Peyer's patch (tissue), 4 donors: Measurements from ENCODE around the gene CES5A. TPM values are rescaled to one million over a fixed set of nuclear protein-coding genes. Genes with fewer than 3 reads are reported as not detected.
"Not testable (repeated sequence)": the region's sequence is repeated elsewhere in the genome, so short reads cannot be mapped to it uniquely, and the experiment has no call there.

Experiments
- DNase-seq, 3 donors: peaks; one replicate each; pipeline ENCODE4 v3.0.0-alpha.2; 2017 to 2019
- H3K27ac ChIP-seq, 4 donors: fragments of 200-600 bp; sonication (generic); one replicate each; pipeline ENCODE4 v1.5.1; 2016 to 2019
- H3K27me3 ChIP-seq, 2 donors: fragments of 200-600 bp; sonication (generic); one replicate each; pipeline ENCODE4 v1.5.1; 2019
- H3K36me3 ChIP-seq, 3 donors: fragments of 200-600 bp; sonication (generic); one replicate each; pipeline ENCODE4 v1.5.1; 2016 to 2019
- H3K4me1 ChIP-seq, 4 donors: fragments of 200-600 bp; sonication (generic); one replicate each; pipeline ENCODE4 v1.5.1; 2016 to 2019
- H3K4me3 ChIP-seq, 4 donors: fragments of 200-600 bp; sonication (generic); 1 replicate in 3 of 4; 2 replicates in 1 of 4; pipeline ENCODE4 v1.5.1; 2016 to 2019; ENCODE audit warnings: mild to moderate bottlenecking in 1 of 4
- H3K9me3 ChIP-seq, 4 donors: fragments of 200-600 bp; sonication (generic); one replicate each; pipeline ENCODE4 v1.5.1; 2016 to 2019; ENCODE audit warnings: mild to moderate bottlenecking in 1 of 4
- CTCF ChIP-seq, 6 experiments: fragments of 450-650 bp in 4 of 6; fragments of 200-600 bp in 2 of 6; sonication (generic) in 1 of 6; IDR thresholded peaks; one replicate each; pipeline ENCODE4 v1.5.1; 2017 to 2019; ENCODE audit warnings: antibody characterized with exemption in 6 of 6, mild to moderate bottlenecking in 3 of 6, moderate library complexity in 1 of 6
- POLR2A ChIP-seq, 2 donors: fragments of 450-650 bp; IDR thresholded peaks; one replicate each; pipeline ENCODE4 v1.5.1; 2017; ENCODE audit warnings: antibody characterized with exemption in 2 of 2, mild to moderate bottlenecking in 2 of 2, moderate library complexity in 2 of 2
- total RNA-seq, 4 donors: library from RNA; depleted of rRNA; stranded (reverse); fragments of >200 nt; gene quantifications; one replicate each; pipeline ENCODE4 v1.1.0, GENCODE V29; 2016

The CES5A gene
- total RNA-seq, 4 donors from 2014 or later = not detected

- H3K4me3 ChIP-seq = no peak overlapping the region
- DNase-seq = peak in 1 of 3 donors; percentile 52
- no peak overlapping the region for H3K27ac ChIP-seq
Observed at GRCh38 chr16:55842369-55843104, 32.6 kb downstream of the CES5A start.

GRCh38 chr16:55839115-55839514, 36.1 kb downstream of the CES5A start:
- H3K36me3 ChIP-seq = no peaks in the 10 kb centered on the region
- H3K9me3 ChIP-seq = no peaks in the 10 kb centered on the region
- H3K27me3 ChIP-seq = no peaks in the 10 kb centered on the region
- no peak overlapping the region for H3K27ac ChIP-seq
- no peak for TF ChIP-seq POLR2A (IDR thresholded peaks at IDR 0.05)
- H3K4me1 ChIP-seq = no peaks in the 10 kb centered on the region
- DNase-seq = no peak
- H3K4me3 ChIP-seq = no peak overlapping the region

More at GRCh38 chr16:55842369-55843104, 32.6 kb downstream of the CES5A start:
- Histone ChIP-seq H3K36me3 (no peaks in the 10 kb centered on the region), H3K4me1 (no peaks in the 10 kb centered on the region), H3K27me3 (no peaks in the 10 kb centered on the region), H3K9me3 (no peaks in the 10 kb centered on the region)
- TF ChIP-seq CTCF (IDR thresholded peaks at IDR 0.05) (peak; percentile 30 to 78 (median 72)), POLR2A (IDR thresholded peaks at IDR 0.05) (no peak)

- no peak for DNase-seq
- Histone ChIP-seq H3K4me3 (no peak overlapping the region), H3K27ac (no peak overlapping the region), H3K4me1 (no peaks in the 10 kb centered on the region), H3K9me3 (no peaks in the 10 kb centered on the region), H3K27me3 (no peaks in the 10 kb centered on the region), H3K36me3 (no peaks in the 10 kb centered on the region)
- TF ChIP-seq POLR2A (IDR thresholded peaks at IDR 0.05) = no peak
- no peak for TF ChIP-seq CTCF (IDR thresholded peaks at IDR 0.05)
Observed at GRCh38 chr16:55836158-55836611, 39.0 kb downstream of the CES5A start.

GRCh38 chr16:55835581-55835980, 39.6 kb downstream of the CES5A start:
- TF ChIP-seq POLR2A (IDR thresholded peaks at IDR 0.05) (no peak), CTCF (IDR thresholded peaks at IDR 0.05) (no peak)
- Histone ChIP-seq H3K4me1 (no peaks in the 10 kb centered on the region), H3K36me3 (no peaks in the 10 kb centered on the region), H3K27me3 (no peaks in the 10 kb centered on the region), H3K27ac (no peak overlapping the region), H3K9me3 (no peaks in the 10 kb centered on the region), H3K4me3 (no peak overlapping the region)
- no peak for DNase-seq

- not testable (repeated sequence) for H3K27ac ChIP-seq, H3K4me3 ChIP-seq, H3K36me3 ChIP-seq, DNase-seq, H3K27me3 ChIP-seq, H3K9me3 ChIP-seq, H3K4me1 ChIP-seq
Observed at GRCh38 chr16:55835173-55835572, 40.0 kb downstream of the CES5A start.

GRCh38 chr16:55834049-55834448, 41.1 kb downstream of the CES5A start:
- Histone ChIP-seq H3K27ac (no peak overlapping the region), H3K4me3 (no peak overlapping the region), H3K27me3 (no peaks in the 10 kb centered on the region), H3K36me3 (no peaks in the 10 kb centered on the region), H3K4me1 (no peaks in the 10 kb centered on the region), H3K9me3 (no peaks in the 10 kb centered on the region)
- no peak for TF ChIP-seq CTCF (IDR thresholded peaks at IDR 0.05)
- TF ChIP-seq POLR2A (IDR thresholded peaks at IDR 0.05) = no peak
- no peak for DNase-seq
